SK-N-SH (cell line): ENCODE results near the gene KLC1.

Experiments
- CHD2 ChIP-seq: fragments of 150-350 bp; IDR thresholded peaks from 2 replicates; pipeline ENCODE4 v1.6.1; 2018; ENCODE audit warnings: low read length; ENCODE audit not compliant: partially characterized antibody
- CTCF ChIP-seq: fragments of 200-600 bp; sonication (generic); IDR thresholded peaks from 2 replicates; pipeline ENCODE4 v1.6.1; 2017; ENCODE audit warnings: antibody characterized with exemption, mild to moderate bottlenecking, moderate library complexity
- ELF1 ChIP-seq: IDR thresholded peaks from 2 replicates; pipeline ENCODE4 v1.4.0; 2012
- EZH2phosphoT487 ChIP-seq: fragments of 200-600 bp; sonication (generic); IDR thresholded peaks from 2 replicates; pipeline ENCODE4 v1.6.1; 2017; ENCODE audit warnings: low read depth, mixed run types, mild to moderate bottlenecking, antibody characterized with exemption, moderate library complexity, borderline replicate concordance
- GATA2 ChIP-seq: sonication (generic); formaldehyde crosslinking; IDR thresholded peaks from 2 replicates; pipeline ENCODE4 v1.5.0; 2020; ENCODE audit warnings: mild to moderate bottlenecking, missing genetic modification reagents
- MAX ChIP-seq: IDR thresholded peaks from 2 replicates; pipeline ENCODE4 v1.4.0; 2012; ENCODE audit warnings: low read depth
- POLR2AphosphoS5 ChIP-seq: IDR thresholded peaks from 2 replicates; pipeline ENCODE4 v1.6.1; 2012; ENCODE audit warnings: low read depth, low read length
- REST ChIP-seq: IDR thresholded peaks from 2 replicates; pipeline ENCODE4 v1.6.1; 2012; ENCODE audit warnings: mild to moderate bottlenecking, low read depth, low read length, moderate library complexity
- RFX5 ChIP-seq: IDR thresholded peaks from 2 replicates; pipeline ENCODE4 v1.6.1; 2012; ENCODE audit warnings: mild to moderate bottlenecking, improper control_type of control experiment, low read length
- RXRA ChIP-seq: IDR thresholded peaks from 2 replicates; pipeline ENCODE4 v1.4.0; 2012; ENCODE audit warnings: low read depth, mild to moderate bottlenecking, borderline replicate concordance
- TCF12 ChIP-seq: IDR thresholded peaks from 2 replicates; pipeline ENCODE4 v1.4.0; 2012
- USF1 ChIP-seq: IDR thresholded peaks from 2 replicates; pipeline ENCODE4 v1.4.0; 2012; ENCODE audit warnings: low read depth, borderline replicate concordance
- USF2 ChIP-seq: fragments of 150-350 bp; IDR thresholded peaks from 2 replicates; pipeline ENCODE4 v1.6.1; 2017; ENCODE audit warnings: antibody characterized with exemption, low read length, low read depth, borderline replicate concordance
- ZBTB33 ChIP-seq: IDR thresholded peaks from 2 replicates; pipeline ENCODE4 v1.4.0; 2012; ENCODE audit warnings: low read depth, borderline replicate concordance

- TF ChIP-seq RFX5, result no peak
- TF ChIP-seq CTCF, result no peak
- TF ChIP-seq ZBTB33, result no peak
- no peak for TF ChIP-seq GATA2 (CRISPR knock-in tag)
- no peak for TF ChIP-seq RXRA
- no peak for TF ChIP-seq USF2
- TF ChIP-seq REST, result no peak
- no peak for TF ChIP-seq TCF12
- TF ChIP-seq CHD2, result no peak
- no peak for TF ChIP-seq MAX
- TF ChIP-seq POLR2AphosphoS5, result no peak; the same call in 1 of the 2 replicates
- TF ChIP-seq ELF1, result no peak
- no peak for TF ChIP-seq EZH2phosphoT487
- TF ChIP-seq USF1, result no peak
These were observed 67.6 kb downstream of the KLC1 start for GRCh38 chr14:103696466-103697071.
